Activated CD8-positive, alpha-beta T cell treated with anti-CD3 and anti-CD28 coated beads for 36 hours (primary cell): ENCODE data around the gene GLIS2. TPM values are rescaled to one million over a fixed set of nuclear protein-coding genes. Genes with fewer than 3 reads are reported as not detected.

Experiments
- ATAC-seq: fragments of 200-7000 bp; cut with Tn5 transposase; one replicate; pipeline ENCODE4 v1.10.0; 2021; ENCODE audit warnings: mild to moderate bottlenecking, moderate library complexity
- CTCF ChIA-PET: fragments of 350-600 bp; sonication (Branson Sonifier 250); formaldehyde crosslinking; loops from one replicate; lab custom pipeline; 2021; ENCODE audit warnings: antibody characterized with exemption; lab: Charles Lee
- POLR2A ChIA-PET: fragments of 350-600 bp; sonication (Branson Sonifier 250); formaldehyde crosslinking; loops from one replicate; lab custom pipeline; 2021; ENCODE audit warnings: antibody characterized with exemption; lab: Charles Lee
- DNase-seq: peaks from one replicate; pipeline ENCODE4 v3.0.0-alpha.2; 2020
- H3K27ac Mint-ChIP-seq: one replicate; pipeline ENCODE4 v1.8.0; 2021; ENCODE audit warnings: mild to moderate bottlenecking, mixed read lengths
- H3K27me3 Mint-ChIP-seq: one replicate; pipeline ENCODE4 v1.8.0; 2021; ENCODE audit warnings: mixed read lengths
- H3K36me3 Mint-ChIP-seq: one replicate; pipeline ENCODE4 v1.8.0; 2021; ENCODE audit warnings: low read depth, mixed read lengths
- H3K4me1 Mint-ChIP-seq: one replicate; pipeline ENCODE4 v1.8.0; 2021; ENCODE audit warnings: low read depth, mixed read lengths
- H3K4me3 Mint-ChIP-seq: one replicate; pipeline ENCODE4 v1.8.0; 2021; ENCODE audit warnings: mild to moderate bottlenecking, moderate library complexity, mixed read lengths
- H3K9me3 Mint-ChIP-seq: one replicate; pipeline ENCODE4 v1.8.0; 2021; ENCODE audit warnings: mixed read lengths
- intact Hi-C: fragments of 100-400 bp; cut with micrococcal nuclease; formaldehyde crosslinking; loops from one replicate; pipeline ENCODE4 v1.10.0; 2022
- total RNA-seq, 2 experiments: library from RNA; stranded (reverse); gene quantifications; one replicate each; pipeline ENCODE4 v1.2.3, GENCODE V29; 2021
- TF ChIP-seq, protein P1 (sequence below): fragments of 200-600 bp; IDR thresholded peaks from one replicate; pipeline ENCODE4 v1.8.0; 2022; ENCODE audit warnings: antibody characterized with exemption, mild to moderate bottlenecking

GLIS2 gene
- total RNA-seq, 2 experiments from 2014 or later = 0.49 to 0.77 TPM

DNA sequence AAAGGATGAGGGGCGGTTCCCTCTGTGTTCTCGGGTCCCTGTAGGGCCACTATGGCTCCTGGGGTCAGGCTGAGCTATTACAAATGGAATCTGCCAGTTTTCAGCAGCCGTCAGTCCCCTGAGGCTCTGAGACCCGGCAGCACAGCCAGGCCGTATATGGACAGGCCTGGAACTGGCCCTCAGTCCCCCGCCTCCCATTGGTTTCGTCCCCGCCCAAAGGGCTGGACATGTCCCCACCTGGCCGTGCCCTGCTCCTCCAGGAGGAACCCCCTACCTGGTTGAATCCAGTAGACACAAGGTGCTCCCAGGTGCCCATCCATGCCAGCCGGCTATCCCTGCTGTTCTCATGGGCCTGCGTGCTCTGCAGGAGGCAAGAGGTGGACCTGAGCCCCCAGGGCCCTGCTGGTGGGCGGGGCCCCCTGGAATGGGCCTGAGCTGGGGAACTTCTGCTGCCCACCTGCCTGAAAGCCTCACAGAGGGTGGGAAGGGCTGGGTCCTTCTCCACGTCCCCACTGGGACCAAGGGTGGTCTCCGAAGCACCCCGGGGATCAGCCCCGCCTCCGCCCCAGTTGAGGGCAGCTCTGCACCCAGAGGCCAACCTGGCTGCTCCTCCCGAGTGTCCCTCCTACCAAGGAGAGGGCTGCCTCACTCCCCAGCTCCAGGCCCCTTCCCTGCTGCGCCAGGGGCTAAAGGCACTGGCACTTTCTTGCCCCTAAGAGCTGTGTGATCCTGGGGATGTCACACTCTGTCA, 72.6 kb downstream of the GLIS2 start:
- ChIA-PET CTCF (interaction anchor here (0.8 to 8.6 kb wide), 2 partner anchors 15 to 134 kb away, joined by 3 to 65 read pairs; no protein-coding TSS in a partner anchor), POLR2A (interaction anchor here (1.0 kb wide), 2 partner anchors 15 to 22 kb away, joined by 3 read pairs; no protein-coding TSS in a partner anchor)
- H3K36me3 Mint-ChIP-seq = peaks cover 6% of the 10 kb centered on the region
- ATAC-seq = no peak
- H3K9me3 Mint-ChIP-seq = no peaks in the 10 kb centered on the region
- no peak overlapping the region for H3K27ac Mint-ChIP-seq
- intact Hi-C loops = no loop called here
- TF ChIP-seq, protein P1, sequence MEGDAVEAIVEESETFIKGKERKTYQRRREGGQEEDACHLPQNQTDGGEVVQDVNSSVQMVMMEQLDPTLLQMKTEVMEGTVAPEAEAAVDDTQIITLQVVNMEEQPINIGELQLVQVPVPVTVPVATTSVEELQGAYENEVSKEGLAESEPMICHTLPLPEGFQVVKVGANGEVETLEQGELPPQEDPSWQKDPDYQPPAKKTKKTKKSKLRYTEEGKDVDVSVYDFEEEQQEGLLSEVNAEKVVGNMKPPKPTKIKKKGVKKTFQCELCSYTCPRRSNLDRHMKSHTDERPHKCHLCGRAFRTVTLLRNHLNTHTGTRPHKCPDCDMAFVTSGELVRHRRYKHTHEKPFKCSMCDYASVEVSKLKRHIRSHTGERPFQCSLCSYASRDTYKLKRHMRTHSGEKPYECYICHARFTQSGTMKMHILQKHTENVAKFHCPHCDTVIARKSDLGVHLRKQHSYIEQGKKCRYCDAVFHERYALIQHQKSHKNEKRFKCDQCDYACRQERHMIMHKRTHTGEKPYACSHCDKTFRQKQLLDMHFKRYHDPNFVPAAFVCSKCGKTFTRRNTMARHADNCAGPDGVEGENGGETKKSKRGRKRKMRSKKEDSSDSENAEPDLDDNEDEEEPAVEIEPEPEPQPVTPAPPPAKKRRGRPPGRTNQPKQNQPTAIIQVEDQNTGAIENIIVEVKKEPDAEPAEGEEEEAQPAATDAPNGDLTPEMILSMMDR = no peak
- DNase-seq = no peak
- H3K27me3 Mint-ChIP-seq = no peaks in the 10 kb centered on the region
- H3K4me3 Mint-ChIP-seq = no peak overlapping the region
- H3K4me1 Mint-ChIP-seq = peaks cover 3% of the 10 kb centered on the region

Other genes with a start within 250 kb of the GLIS2 start
- gene ADCY9, start 199.6 kb upstream of the GLIS2 start, total RNA-seq = 1 to 10 TPM; 4.1 to 4.8 TPM
- gene SRL, start 74.0 kb upstream of the GLIS2 start, total RNA-seq = not detected
- 10 to 100 TPM; 34.6 to 36.6 TPM for gene TFAP4, start 43.0 kb upstream of the GLIS2 start, total RNA-seq
- gene PAM16, start 35.3 kb downstream of the GLIS2 start, total RNA-seq = 10 to 100 TPM; 65.9 to 70.1 TPM
- not detected for gene VASN, start 55.8 kb downstream of the GLIS2 start, total RNA-seq
- 10 to 100 TPM; 73.3 to 76.6 TPM for gene CORO7, start 100.5 kb downstream of the GLIS2 start, total RNA-seq
- 100 to 1,000 TPM in 1 of 2 experiments, 10 to 100 TPM in 1; 86.8 to 101 TPM for gene DNAJA3, start 109.8 kb downstream of the GLIS2 start, total RNA-seq
- gene NMRAL1, start 158.6 kb downstream of the GLIS2 start, total RNA-seq = 10 to 100 TPM; 45.3 to 53.6 TPM
- 10 to 100 TPM; 64.7 to 65.4 TPM for gene HMOX2, start 160.3 kb downstream of the GLIS2 start, total RNA-seq
- gene CDIP1, start 222.7 kb downstream of the GLIS2 start, total RNA-seq = 10 to 100 TPM; 31.9 to 32.2 TPM
- gene C16orf96, start 240.3 kb downstream of the GLIS2 start, total RNA-seq = under 1 TPM; 0.16 to 0.32 TPM